SK-N-MC (cell line): ENCODE results near the gene HPS4.

Source experiments
- DNase-seq: peaks from one replicate; pipeline ENCODE4 v3.0.0-alpha.2; 2011; ENCODE audit warnings: low read depth, low spot score
- H3K27ac ChIP-seq: fragments of 200-600 bp; sonication (generic); 2 replicates; pipeline ENCODE4 v1.5.1; 2016; ENCODE audit warnings: mixed run types
- H3K36me3 ChIP-seq: fragments of 200-600 bp; sonication (generic); 2 replicates; pipeline ENCODE4 v1.6.1; 2017; ENCODE audit warnings: antibody characterized with exemption, low read length, mixed read lengths; ENCODE audit not compliant: insufficient read depth
- H3K4me3 ChIP-seq: fragments of 200-600 bp; sonication (generic); 2 replicates; pipeline ENCODE4 v1.5.1; 2016
- H3K9ac ChIP-seq: fragments of 200-600 bp; sonication (generic); 2 replicates; pipeline ENCODE4 v1.8.0; 2017; ENCODE audit warnings: mixed run types, mixed read lengths; ENCODE audit not compliant: insufficient read length
- H3K9me3 ChIP-seq: fragments of 200-600 bp; sonication (generic); 2 replicates; pipeline ENCODE4 v1.6.1; 2017; ENCODE audit warnings: low read depth, mild to moderate bottlenecking, antibody characterized with exemption, low read length, moderate library complexity, mixed read lengths
- EZH2 ChIP-seq: fragments of 200-600 bp; sonication (generic); IDR thresholded peaks from one replicate; pipeline ENCODE4 v1.6.1; 2017; ENCODE audit warnings: antibody characterized with exemption
- FOXP2 ChIP-seq: optimal IDR thresholded peaks from 2 replicates; pipeline ENCODE3; 2011; ENCODE audit warnings: mild to moderate bottlenecking, moderate library complexity; ENCODE audit not compliant: insufficient read depth; ENCODE audit errors: extremely low read length, control extremely low read depth
- POLR2AphosphoS5 ChIP-seq: IDR thresholded peaks from 2 replicates; pipeline ENCODE4 v1.6.1; 2012; ENCODE audit warnings: mild to moderate bottlenecking, low read depth, low read length, borderline replicate concordance

The HPS4 gene

DNA sequence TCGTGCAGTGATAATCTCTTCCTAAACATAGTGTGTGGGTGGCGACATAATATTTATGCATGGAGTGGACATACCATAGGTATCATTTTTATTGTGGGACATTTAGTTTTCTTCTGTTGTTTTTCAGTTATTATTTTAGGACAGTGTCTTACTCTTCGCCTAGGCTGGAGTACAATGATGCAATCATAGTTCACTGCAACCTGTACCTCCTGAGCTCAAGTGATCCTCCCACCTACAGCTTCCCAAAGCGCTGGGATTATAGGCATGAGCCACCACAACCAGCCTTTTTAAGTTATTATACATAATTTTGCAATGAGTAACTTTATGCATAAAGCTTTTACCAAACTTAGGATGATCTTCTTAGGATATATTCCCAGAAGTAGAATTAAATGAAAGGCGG, 2.8 kb upstream of the HPS4 start:
- Histone ChIP-seq H3K4me3 (no peak overlapping the region), H3K36me3 (peaks cover 42% of the 10 kb centered on the region), H3K9ac (no peak overlapping the region), H3K27ac (no peak overlapping the region), H3K9me3 (no peaks in the 10 kb centered on the region)
- DNase-seq: no peak
- TF ChIP-seq POLR2AphosphoS5: no peak
- TF ChIP-seq FOXP2: no peak
- TF ChIP-seq EZH2: no peak

DNA sequence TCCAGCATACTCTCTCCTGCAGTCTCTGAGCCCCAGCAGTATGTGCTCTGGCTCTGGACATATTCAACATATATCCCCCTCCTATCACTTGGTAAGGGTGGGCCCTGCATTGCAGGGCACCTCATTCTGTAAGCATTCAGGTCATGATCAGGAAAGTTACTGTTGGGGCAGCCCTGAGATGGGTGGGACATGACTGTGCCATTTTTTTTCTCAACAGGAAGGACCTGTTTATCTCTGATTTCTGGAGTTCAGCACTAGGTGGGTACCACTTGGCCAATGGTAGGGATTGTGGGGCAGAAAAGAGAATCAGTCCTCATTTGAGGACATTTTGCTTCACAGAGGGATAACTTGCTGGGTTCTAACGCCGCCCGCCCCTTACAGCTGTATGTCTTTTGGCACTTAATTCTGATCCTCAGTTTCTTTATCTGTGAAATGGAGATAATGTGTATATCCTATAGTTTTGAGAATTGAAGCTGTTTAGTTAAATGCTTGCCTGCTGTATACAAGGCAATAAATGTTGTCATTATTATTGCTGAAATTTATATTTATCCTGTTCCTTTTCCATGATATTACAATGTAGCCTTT, 2.3 kb upstream of the HPS4 start:
- Histone ChIP-seq H3K4me3 (no peak overlapping the region), H3K27ac (no peak overlapping the region), H3K36me3 (peaks cover 38% of the 10 kb centered on the region), H3K9ac (no peak overlapping the region), H3K9me3 (no peaks in the 10 kb centered on the region)
- TF ChIP-seq FOXP2: no peak
- no peak for DNase-seq

DNA sequence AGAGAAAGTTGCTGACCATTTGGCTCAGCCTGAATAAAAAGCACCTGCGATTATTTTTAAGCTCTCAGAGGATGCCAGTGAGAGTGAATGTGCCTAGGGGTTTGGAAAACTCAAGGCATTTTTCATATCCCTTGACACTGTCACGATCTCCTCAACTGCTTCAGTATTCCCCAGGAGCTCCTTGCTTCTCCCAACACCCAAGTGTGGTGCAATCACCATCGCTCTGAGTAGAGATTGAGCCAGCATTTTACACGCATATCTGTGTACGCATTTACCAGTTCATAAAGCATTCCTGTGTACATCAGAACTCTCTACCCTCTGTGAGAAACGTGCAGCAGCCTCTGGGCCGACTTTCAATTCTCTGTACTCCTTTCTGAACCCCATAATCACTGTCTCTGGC, 1.4 kb upstream of the HPS4 start:
- no peaks in the 10 kb centered on the region for H3K9me3 ChIP-seq
- H3K27ac ChIP-seq: no peak overlapping the region
- TF ChIP-seq EZH2: no peak
- TF ChIP-seq POLR2AphosphoS5: no peak
- no peak for TF ChIP-seq FOXP2
- peaks cover 33% of the 10 kb centered on the region for H3K36me3 ChIP-seq
- peak overlapping the region; percentile 86 for H3K4me3 ChIP-seq
- peak overlapping the region; percentile 95 for H3K9ac ChIP-seq
- DNase-seq: no peak

DNA sequence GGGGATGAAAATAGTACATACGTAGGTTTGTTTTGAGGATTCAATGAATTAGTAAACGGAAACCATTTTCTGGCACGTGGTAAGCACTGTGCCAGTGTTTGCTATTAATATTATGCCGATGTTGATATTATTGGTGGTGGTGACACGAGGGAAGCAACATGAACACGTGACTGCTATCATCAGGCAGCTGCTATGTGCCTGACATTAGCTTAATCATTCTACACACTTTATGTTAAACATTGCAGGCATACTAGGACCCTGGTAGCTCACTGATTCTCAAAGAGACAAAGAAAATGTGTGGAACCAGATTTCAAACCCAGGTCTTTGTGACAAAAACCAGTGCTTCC, 750 bp upstream of the HPS4 start:
- no peak for DNase-seq
- H3K36me3 ChIP-seq: peaks cover 29% of the 10 kb centered on the region
- peak overlapping the region; percentile 77 for H3K27ac ChIP-seq
- H3K9me3 ChIP-seq: no peaks in the 10 kb centered on the region
- peak overlapping the region; percentile 86 for H3K4me3 ChIP-seq
- H3K9ac ChIP-seq: peak overlapping the region; percentile 95
- no peak for TF ChIP-seq FOXP2

DNA sequence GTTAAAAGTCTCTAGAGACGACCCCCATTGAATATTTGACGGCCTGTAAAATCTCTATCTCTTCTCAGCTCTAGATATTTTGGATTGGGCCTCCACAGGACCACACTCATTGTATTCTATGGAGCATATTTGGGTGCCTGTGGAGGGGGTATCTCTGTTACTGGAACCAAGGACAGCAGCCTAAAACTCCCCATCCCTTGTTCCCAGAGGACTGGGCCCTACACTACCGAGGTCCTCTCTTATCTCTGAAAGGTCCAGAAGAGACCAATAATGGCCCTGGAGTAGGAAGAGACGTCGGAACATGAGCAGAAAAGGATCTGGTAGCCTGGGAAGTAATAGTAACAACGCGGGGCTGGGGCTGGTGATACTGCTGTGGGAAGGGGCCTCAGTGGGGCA, 542 bp downstream of the HPS4 start:
- peaks cover 24% of the 10 kb centered on the region for H3K36me3 ChIP-seq
- H3K9ac ChIP-seq: peak overlapping the region; percentile 95
- no peak for DNase-seq
- TF ChIP-seq FOXP2: no peak
- TF ChIP-seq EZH2: no peak
- TF ChIP-seq POLR2AphosphoS5: no peak
- H3K9me3 ChIP-seq: no peaks in the 10 kb centered on the region
- peak overlapping the region; percentile 77 for H3K27ac ChIP-seq
- peak overlapping the region; percentile 86 for H3K4me3 ChIP-seq

DNA sequence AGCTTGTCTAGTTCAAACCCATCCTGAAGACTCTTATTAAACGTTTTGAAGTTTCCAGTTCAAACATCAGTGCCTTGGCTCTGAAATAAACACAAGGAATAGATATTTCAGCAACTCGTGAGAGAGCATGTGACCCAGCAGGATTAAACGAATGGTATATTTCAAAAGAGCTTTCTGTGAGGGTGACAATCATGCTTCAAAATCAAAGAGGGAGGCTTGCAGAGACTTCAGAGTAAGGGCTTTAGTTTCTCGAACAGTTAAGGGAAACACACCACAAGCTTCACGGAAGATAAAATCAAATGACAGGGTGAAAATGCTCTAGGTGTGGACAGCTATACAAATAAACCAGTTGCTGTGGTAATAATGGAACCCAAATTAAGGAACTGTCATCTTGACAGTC, 1.4 kb downstream of the HPS4 start:
- peak overlapping the region; percentile 9 for H3K9ac ChIP-seq
- TF ChIP-seq POLR2AphosphoS5 (no peak), FOXP2 (no peak), EZH2 (no peak)
- no peaks in the 10 kb centered on the region for H3K9me3 ChIP-seq
- H3K36me3 ChIP-seq: peaks cover 26% of the 10 kb centered on the region
- no peak overlapping the region for H3K27ac ChIP-seq
- peak overlapping the region; percentile 86; the same call in 1 of the 2 replicates for H3K4me3 ChIP-seq
- no peak for DNase-seq

DNA sequence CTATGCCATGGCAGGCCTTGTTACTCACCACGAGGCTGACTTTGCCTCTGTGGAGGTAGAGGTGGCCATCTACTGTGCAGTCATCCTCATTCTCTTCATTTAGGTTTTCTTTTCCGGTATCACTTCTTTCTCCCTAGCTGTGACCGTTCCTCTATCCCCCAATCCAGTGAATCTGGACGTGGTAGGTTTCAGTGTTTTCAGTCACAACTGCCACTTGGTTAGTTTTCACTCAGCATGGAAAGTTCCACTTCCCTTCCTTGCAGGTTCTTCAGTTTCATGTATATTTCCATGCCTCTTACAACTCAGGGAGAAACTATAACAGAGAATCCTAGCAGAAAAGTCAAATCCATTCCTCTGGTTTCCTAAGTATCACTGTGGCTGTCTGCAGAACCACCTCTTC, 1.9 kb downstream of the HPS4 start:
- DNase-seq: no peak
- H3K4me3 ChIP-seq: no peak overlapping the region
- H3K27ac ChIP-seq: no peak overlapping the region
- no peak for TF ChIP-seq FOXP2
- no peak for TF ChIP-seq EZH2
- no peak for TF ChIP-seq POLR2AphosphoS5
- H3K9me3 ChIP-seq: no peaks in the 10 kb centered on the region
- H3K36me3 ChIP-seq: peaks cover 31% of the 10 kb centered on the region
- peak overlapping the region; percentile 9 for H3K9ac ChIP-seq

DNA sequence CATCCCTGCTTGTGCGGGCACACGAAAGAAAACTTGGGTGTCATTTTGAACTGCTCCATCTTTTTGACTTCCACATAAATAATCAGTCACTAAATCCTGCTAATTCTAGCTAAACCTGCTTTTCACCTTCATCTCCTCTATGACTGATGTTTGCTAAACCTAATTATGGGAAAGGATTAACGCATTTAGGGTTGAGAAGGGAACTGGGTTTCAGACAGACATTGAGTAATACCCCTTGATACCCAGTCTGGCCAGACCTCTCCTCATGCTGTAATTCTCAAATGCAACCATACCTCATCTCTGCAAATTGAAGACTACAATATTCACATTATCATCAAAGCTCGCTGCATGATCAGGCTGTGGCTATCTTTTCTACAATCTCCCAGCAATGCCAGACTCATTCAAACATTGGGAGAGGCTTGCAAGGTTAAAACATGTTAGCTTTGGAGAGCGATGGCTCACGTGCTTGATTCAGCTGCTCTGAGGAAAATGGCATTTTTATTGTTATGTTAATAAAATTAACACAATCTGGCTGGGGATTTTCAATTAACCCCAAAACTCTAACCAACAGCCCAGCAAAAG, 2.4 kb downstream of the HPS4 start:
- DNase-seq: no peak

DNA sequence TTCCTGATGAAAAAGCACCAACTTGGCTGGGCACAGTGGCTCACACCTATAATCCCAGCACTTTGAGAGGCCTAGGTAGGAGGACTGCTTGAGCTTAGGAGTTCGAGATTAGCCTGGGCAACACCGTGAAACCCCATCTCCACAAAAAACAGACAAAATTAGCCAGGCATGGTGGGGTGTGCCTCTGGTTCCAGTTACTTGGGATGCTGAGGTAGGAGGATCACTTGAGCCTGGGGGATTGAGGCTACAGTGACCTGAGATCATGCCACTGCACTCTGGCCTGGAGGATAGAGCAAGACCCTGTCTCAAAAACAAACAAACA, 3.0 kb downstream of the HPS4 start:
- no peak for TF ChIP-seq FOXP2
- TF ChIP-seq POLR2AphosphoS5: no peak
- TF ChIP-seq EZH2: no peak
- Histone ChIP-seq H3K36me3 (peaks cover 42% of the 10 kb centered on the region), H3K27ac (no peak overlapping the region), H3K9ac (no peak overlapping the region), H3K4me3 (peak overlapping the region; percentile 78), H3K9me3 (no peaks in the 10 kb centered on the region)
- DNase-seq: no peak

More for the DNA sequence above, 2.4 kb downstream of the HPS4 start:
- H3K27ac ChIP-seq: no peak overlapping the region
- H3K9me3 ChIP-seq: no peaks in the 10 kb centered on the region
- H3K36me3 ChIP-seq: peaks cover 36% of the 10 kb centered on the region
- TF ChIP-seq EZH2: no peak
- no peak for TF ChIP-seq FOXP2
- TF ChIP-seq POLR2AphosphoS5: no peak
- H3K9ac ChIP-seq: no peak overlapping the region
- no peak overlapping the region for H3K4me3 ChIP-seq
